OCI-LY3 (cell line): ENCODE results near the gene SH2D3C.

Source experiments
- CTCF ChIP-seq: fragments of 200-600, 300-600 bp; sonication (generic); IDR thresholded peaks from 2 replicates; pipeline ENCODE4 v1.5.1; 2014; ENCODE audit warnings: antibody characterized with exemption, low read length, low read depth
- EZH2phosphoT487 ChIP-seq: fragments of 200-600 bp; shearing (Covaris generic); IDR thresholded peaks from 2 replicates; pipeline ENCODE4 v1.6.1; 2018; ENCODE audit warnings: antibody characterized with exemption, mixed run types, low read depth

GRCh38 chr9:127710204-127710783 is 68.2 kb downstream of the SH2D3C start:
- no peak for TF ChIP-seq CTCF
- TF ChIP-seq EZH2phosphoT487, result no peak
